OCI-LY1 (cell line): ENCODE measurements around the gene CXCR5.

ENCODE experiments used
- H2AFZ ChIP-seq: fragments of 200-600 bp; sonication (generic), shearing (Covaris generic); 2 replicates; pipeline ENCODE4 v1.6.0; 2014; ENCODE audit warnings: antibody characterized with exemption, mild to moderate bottlenecking, low read length
- H3F3A ChIP-seq: fragments of 200-600 bp; sonication (generic), shearing (Covaris generic); 2 replicates; pipeline ENCODE4 v1.6.0; 2014; ENCODE audit warnings: mild to moderate bottlenecking, antibody characterized with exemption, low read length, moderate library complexity; ENCODE audit not compliant: insufficient read depth
- H3K27ac ChIP-seq: fragments of 200-600 bp; sonication (generic); 2 replicates; pipeline ENCODE4 v1.5.1; 2014; ENCODE audit warnings: low read length, mixed run types, mild to moderate bottlenecking, low read depth; ENCODE audit not compliant: poor library complexity, severe bottlenecking
- H3K27me3 ChIP-seq: fragments of 200-600 bp; sonication (generic); 2 replicates; pipeline ENCODE4 v1.6.0; 2014; ENCODE audit warnings: antibody characterized with exemption, mild to moderate bottlenecking, low read length, moderate library complexity; ENCODE audit not compliant: insufficient read depth
- H3K36me3 ChIP-seq: fragments of 200-600 bp; sonication (generic); 2 replicates; pipeline ENCODE4 v1.6.1; 2014; ENCODE audit warnings: mild to moderate bottlenecking, antibody characterized with exemption, low read length, moderate library complexity, mixed read lengths; ENCODE audit not compliant: insufficient read depth
- H3K4me1 ChIP-seq: fragments of 200-600 bp; sonication (generic); 2 replicates; pipeline ENCODE4 v1.5.1; 2014; ENCODE audit warnings: mild to moderate bottlenecking, low read length, moderate library complexity; ENCODE audit not compliant: insufficient read depth, severe bottlenecking
- H3K4me2 ChIP-seq: fragments of 200-600 bp; sonication (generic), shearing (Covaris generic); 2 replicates; pipeline ENCODE4 v1.6.1; 2014; ENCODE audit warnings: low read length
- H3K4me3 ChIP-seq: fragments of 200-600 bp; sonication (generic); 2 replicates; pipeline ENCODE4 v1.5.1; 2014; ENCODE audit warnings: low read length, low read depth, mild to moderate bottlenecking, mixed read lengths; ENCODE audit not compliant: poor library complexity, severe bottlenecking
- H3K79me2 ChIP-seq: fragments of 200-600 bp; shearing (Covaris generic); 2 replicates; pipeline ENCODE4 v1.6.1; 2016; ENCODE audit warnings: mixed run types, low read length, mixed read lengths; ENCODE audit not compliant: insufficient read depth
- H3K9ac ChIP-seq: fragments of 200-600 bp; sonication (generic), shearing (Covaris generic); 2 replicates; pipeline ENCODE4 v1.6.1; 2014; ENCODE audit warnings: mild to moderate bottlenecking, low read length, mixed read lengths
- H3K9me2 ChIP-seq: fragments of 200-600 bp; sonication (generic), shearing (Covaris generic); 2 replicates; pipeline ENCODE4 v1.6.1; 2014; ENCODE audit warnings: low read depth, mild to moderate bottlenecking, low read length, mixed read lengths
- H3K9me3 ChIP-seq: fragments of 200-600 bp; shearing (Covaris generic); 2 replicates; pipeline ENCODE4 v1.6.1; 2014; ENCODE audit warnings: low read length, mixed read lengths
- H4K20me1 ChIP-seq: fragments of 200-600 bp; sonication (generic), shearing (Covaris generic); 2 replicates; pipeline ENCODE4 v1.6.0; 2016; ENCODE audit warnings: mild to moderate bottlenecking, low read length; ENCODE audit not compliant: insufficient read depth
- EZH2 ChIP-seq: fragments of 200-600 bp; sonication (generic), shearing (Covaris generic); IDR thresholded peaks from 2 replicates; pipeline ENCODE4 v1.8.0; 2017; ENCODE audit warnings: borderline replicate concordance, mixed run types, mild to moderate bottlenecking, antibody characterized with exemption, low read length, moderate library complexity, mixed read lengths
- TF ChIP-seq, protein P1 (sequence below): fragments of 200-600 bp; sonication (generic), shearing (Covaris generic); IDR thresholded peaks from 2 replicates; pipeline ENCODE4 v1.5.1; 2017; ENCODE audit warnings: mild to moderate bottlenecking, antibody characterized with exemption, low read length, moderate library complexity, mixed read lengths

Gene CXCR5

DNA sequence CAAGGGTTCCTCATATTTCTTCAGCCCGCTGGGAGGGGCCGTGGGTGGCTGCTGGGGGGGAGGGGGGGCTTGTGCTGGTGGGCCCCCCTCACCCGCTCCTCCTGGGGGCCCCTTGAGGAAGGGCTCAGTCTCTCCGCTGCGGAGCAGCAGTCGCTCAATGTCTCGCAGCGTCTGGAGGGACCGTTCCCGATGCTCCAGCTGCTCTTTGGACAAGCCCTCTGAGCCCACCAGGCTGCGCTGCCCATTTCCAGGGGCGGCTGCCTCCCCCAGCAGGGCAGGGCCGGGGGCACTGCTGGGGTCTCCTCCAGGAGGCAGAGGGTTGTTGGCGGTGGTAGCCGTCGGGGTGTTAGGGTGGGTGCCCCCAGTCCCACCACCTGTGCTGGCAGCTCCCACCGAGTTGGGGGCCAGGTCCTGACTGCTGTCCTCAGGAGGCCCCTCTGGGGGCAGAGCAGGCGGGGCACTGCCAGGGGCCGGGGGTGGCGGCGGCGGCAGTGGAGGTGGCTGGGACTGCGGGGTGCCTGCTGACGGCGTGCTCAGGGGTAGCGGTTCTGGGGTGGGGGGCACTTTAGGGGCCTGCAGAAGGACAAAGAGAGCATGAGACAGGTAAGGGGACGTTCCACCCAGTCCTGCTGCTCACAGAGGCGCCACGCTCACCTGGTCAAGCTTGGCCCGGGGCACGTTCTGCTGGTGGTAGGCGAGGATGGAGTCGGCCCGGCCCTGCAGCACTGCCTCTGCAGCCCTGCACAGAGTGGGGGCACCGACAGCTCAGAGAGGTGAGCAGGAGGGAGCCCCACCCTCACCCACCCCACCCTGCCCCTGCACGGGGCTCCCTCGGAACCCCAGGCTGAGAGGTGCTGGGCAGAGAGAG is 18.9 kb downstream of the CXCR5 start:
- Histone ChIP-seq H3K4me2 (no peak overlapping the region), H3K9me3 (no peaks in the 10 kb centered on the region), H3K27ac (no peak overlapping the region)

DNA sequence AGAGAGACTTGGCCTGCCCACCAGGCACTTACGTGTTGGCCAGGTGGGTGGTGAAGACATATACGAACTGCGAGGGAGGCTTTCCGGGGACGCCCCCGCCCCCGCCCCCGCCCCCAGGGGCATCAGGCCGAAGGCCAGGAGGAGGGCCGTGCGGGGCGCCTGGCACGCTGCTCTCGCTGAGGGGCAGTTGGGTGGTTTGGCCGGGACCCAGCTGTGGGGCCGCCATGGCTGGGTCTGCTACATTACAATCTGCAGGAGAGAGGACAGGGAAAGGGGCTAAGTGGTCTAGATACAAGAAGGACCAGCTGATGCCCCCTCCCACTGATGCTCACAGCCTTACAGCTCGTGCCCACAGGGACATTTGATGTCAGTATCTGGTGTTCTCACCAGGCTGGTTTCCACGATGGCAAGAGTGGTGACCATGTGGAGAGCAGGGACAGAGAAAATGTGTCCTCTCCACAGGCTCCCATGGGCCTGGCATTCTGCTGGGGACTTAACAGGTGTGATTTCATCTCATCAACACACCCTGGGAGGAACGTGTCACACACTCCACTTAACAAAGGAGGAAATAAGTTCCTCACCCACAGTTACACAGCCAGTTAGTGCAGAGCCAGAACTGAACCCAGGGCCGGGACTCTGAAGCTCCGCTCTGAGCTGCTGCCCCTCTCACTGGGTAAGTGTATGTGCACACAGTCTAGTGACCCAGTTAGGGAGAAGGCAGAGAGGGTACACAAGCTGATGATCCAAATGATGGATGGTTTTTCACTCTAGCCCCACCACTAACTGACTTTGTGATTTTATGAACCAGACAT is 19.7 kb downstream of the CXCR5 start:
- no peaks in the 10 kb centered on the region for H3K9me3 ChIP-seq
- no peaks in the 10 kb centered on the region; the same call in 1 of the 2 replicates for H3K36me3 ChIP-seq
- H3K27me3 ChIP-seq, result no peaks in the 10 kb centered on the region
- H4K20me1 ChIP-seq, result no peaks in the 10 kb centered on the region
- peak overlapping the region; percentile 70 for H3K27ac ChIP-seq
- no peaks in the 10 kb centered on the region for H3F3A ChIP-seq
- peaks cover 43% of the 10 kb centered on the region for H3K4me1 ChIP-seq
- no peak for TF ChIP-seq EZH2
- TF ChIP-seq, protein P1, sequence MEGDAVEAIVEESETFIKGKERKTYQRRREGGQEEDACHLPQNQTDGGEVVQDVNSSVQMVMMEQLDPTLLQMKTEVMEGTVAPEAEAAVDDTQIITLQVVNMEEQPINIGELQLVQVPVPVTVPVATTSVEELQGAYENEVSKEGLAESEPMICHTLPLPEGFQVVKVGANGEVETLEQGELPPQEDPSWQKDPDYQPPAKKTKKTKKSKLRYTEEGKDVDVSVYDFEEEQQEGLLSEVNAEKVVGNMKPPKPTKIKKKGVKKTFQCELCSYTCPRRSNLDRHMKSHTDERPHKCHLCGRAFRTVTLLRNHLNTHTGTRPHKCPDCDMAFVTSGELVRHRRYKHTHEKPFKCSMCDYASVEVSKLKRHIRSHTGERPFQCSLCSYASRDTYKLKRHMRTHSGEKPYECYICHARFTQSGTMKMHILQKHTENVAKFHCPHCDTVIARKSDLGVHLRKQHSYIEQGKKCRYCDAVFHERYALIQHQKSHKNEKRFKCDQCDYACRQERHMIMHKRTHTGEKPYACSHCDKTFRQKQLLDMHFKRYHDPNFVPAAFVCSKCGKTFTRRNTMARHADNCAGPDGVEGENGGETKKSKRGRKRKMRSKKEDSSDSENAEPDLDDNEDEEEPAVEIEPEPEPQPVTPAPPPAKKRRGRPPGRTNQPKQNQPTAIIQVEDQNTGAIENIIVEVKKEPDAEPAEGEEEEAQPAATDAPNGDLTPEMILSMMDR, result no peak
- H3K9ac ChIP-seq, result no peak overlapping the region
- no peak overlapping the region for H2AFZ ChIP-seq
- no peak overlapping the region for H3K4me3 ChIP-seq
- H3K4me2 ChIP-seq, result no peak overlapping the region
- no peaks in the 10 kb centered on the region for H3K9me2 ChIP-seq
- no peaks in the 10 kb centered on the region for H3K79me2 ChIP-seq

More for the DNA sequence above, 18.9 kb downstream of the CXCR5 start:
- peaks cover 51% of the 10 kb centered on the region for H3K4me1 ChIP-seq
- no peaks in the 10 kb centered on the region for H3F3A ChIP-seq
- H4K20me1 ChIP-seq, result no peaks in the 10 kb centered on the region
- H3K4me3 ChIP-seq, result no peak overlapping the region
- H2AFZ ChIP-seq, result no peak overlapping the region
- no peaks in the 10 kb centered on the region for H3K27me3 ChIP-seq
- H3K9me2 ChIP-seq, result no peaks in the 10 kb centered on the region
- TF ChIP-seq, protein P1, result no peak
- no peak for TF ChIP-seq EZH2
- no peaks in the 10 kb centered on the region for H3K79me2 ChIP-seq
- no peaks in the 10 kb centered on the region; the same call in 1 of the 2 replicates for H3K36me3 ChIP-seq
- no peak overlapping the region for H3K9ac ChIP-seq

DNA sequence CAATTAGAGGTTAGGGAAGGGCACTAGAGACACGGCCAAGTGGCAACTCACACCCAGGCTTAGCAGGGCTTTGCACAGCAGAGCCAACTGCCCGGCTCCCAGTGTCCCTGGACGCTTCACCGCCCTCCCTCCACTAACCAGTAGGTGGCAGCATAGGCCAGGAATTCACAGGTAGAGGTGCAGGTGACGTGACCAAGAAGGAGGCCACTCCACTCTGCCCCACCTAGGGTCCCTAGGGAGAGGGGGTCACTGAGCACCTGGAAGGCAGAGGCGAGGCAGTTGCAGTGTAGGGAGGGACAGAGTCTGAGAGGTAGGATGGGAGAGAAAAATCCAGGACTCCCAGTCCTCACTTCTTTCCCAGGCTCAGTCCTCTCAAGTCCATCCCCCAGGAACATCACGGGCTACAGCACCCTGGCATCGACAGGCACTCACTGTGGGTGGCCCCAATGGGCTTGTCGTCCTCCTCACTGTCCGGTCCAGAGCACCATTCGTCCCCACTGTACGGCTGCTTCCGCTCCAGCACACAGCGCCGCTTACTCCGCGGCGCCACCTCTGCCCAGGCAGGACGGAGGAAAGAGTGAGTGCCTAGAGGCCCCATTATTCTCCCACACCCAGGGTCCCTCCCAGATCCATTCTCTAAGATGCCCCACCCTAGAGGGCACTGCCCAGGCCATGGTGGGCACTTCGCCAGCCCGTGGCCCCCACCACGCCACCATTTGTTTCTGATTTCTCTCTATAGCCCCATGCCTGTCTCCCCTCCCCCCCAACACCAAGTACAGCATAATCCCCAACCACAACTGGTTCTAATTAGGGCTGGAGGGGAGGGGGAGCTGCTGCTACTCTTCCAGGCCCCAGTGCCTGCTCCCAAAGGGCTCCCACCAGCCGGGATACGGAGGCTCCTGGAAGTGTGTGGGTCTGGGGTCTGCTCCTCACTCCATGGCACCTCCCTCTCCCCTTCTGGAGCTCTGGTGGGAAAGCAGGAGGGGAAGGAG is 23.7 kb downstream of the CXCR5 start:
- no peaks in the 10 kb centered on the region for H3K9me2 ChIP-seq
- no peaks in the 10 kb centered on the region for H3K27me3 ChIP-seq
- H3K79me2 ChIP-seq, result no peaks in the 10 kb centered on the region
- H3K4me2 ChIP-seq, result peak overlapping the region; percentile 29; the same call in 1 of the 2 replicates
- TF ChIP-seq, protein P1, result peak; percentile 75
- TF ChIP-seq EZH2, result no peak
- no peak overlapping the region for H2AFZ ChIP-seq
- H3F3A ChIP-seq, result no peaks in the 10 kb centered on the region
- no peak overlapping the region for H3K27ac ChIP-seq
- no peaks in the 10 kb centered on the region for H4K20me1 ChIP-seq
- no peak overlapping the region for H3K9ac ChIP-seq
- peaks cover 33% of the 10 kb centered on the region for H3K4me1 ChIP-seq
- no peaks in the 10 kb centered on the region for H3K36me3 ChIP-seq
- no peaks in the 10 kb centered on the region for H3K9me3 ChIP-seq
- no peak overlapping the region for H3K4me3 ChIP-seq
